AG04449 (cell line): ENCODE measurements around the gene KRT85.

Source experiments
- CTCF ChIA-PET: fragments of 350-600 bp; formaldehyde crosslinking; extraction: SDS; loops from one replicate; lab custom pipeline; 2021; ENCODE audit warnings: antibody characterized with exemption; lab: Yijun Ruan, JAX
- POLR2A ChIA-PET: fragments of 400-600, 350-600 bp; formaldehyde crosslinking; extraction: SDS; loops from one replicate; lab custom pipeline; 2020; ENCODE audit warnings: antibody characterized with exemption, inconsistent platforms; lab: Yijun Ruan, JAX
- DNase-seq: peaks from one replicate; pipeline ENCODE4 v3.0.0-alpha.2; 2010; ENCODE audit warnings: low read depth, low spot score
- H3K4me3 ChIP-seq: 2 replicates; pipeline ENCODE4 v1.5.1; 2011; ENCODE audit warnings: low read depth, mild to moderate bottlenecking, control low read depth, low read length
- TF ChIP-seq, protein P1 (sequence below): IDR thresholded peaks from one replicate; pipeline ENCODE4 v1.5.1; 2011; ENCODE audit warnings: mild to moderate bottlenecking, moderate library complexity, low read length, control low read depth, inconsistent platforms; ENCODE audit not compliant: insufficient read depth; ENCODE audit errors: missing control alignments

KRT85 gene

DNA sequence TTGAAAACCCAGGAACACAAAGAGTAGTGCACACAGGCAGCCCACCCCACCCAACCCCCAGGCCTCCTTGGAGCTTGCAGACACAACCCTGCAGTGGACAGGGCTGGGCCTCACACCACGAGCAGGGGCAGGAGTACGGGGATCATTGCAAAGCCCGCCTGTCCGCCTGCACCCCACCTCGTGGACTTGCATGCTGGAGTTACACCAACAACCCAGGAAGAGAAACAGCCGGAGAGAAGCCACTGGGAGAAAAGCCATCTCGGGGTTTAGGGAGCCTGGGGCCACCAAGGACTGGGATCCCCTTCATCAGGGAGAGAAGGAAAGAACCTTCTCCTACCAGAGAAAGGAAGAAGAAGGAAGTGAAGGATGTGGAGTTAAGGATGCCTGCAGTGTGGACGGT, 10.0 kb upstream of the KRT85 start:
- POLR2A ChIA-PET = no interaction called here
- CTCF ChIA-PET = interaction anchor here (0.9 to 17.9 kb wide), 6 partner anchors 11 to 603 kb away, joined by 4 to 488 read pairs (median 5); no protein-coding TSS in a partner anchor
- TF ChIP-seq, protein P1, sequence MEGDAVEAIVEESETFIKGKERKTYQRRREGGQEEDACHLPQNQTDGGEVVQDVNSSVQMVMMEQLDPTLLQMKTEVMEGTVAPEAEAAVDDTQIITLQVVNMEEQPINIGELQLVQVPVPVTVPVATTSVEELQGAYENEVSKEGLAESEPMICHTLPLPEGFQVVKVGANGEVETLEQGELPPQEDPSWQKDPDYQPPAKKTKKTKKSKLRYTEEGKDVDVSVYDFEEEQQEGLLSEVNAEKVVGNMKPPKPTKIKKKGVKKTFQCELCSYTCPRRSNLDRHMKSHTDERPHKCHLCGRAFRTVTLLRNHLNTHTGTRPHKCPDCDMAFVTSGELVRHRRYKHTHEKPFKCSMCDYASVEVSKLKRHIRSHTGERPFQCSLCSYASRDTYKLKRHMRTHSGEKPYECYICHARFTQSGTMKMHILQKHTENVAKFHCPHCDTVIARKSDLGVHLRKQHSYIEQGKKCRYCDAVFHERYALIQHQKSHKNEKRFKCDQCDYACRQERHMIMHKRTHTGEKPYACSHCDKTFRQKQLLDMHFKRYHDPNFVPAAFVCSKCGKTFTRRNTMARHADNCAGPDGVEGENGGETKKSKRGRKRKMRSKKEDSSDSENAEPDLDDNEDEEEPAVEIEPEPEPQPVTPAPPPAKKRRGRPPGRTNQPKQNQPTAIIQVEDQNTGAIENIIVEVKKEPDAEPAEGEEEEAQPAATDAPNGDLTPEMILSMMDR = no peak
- no peak for DNase-seq
- H3K4me3 ChIP-seq = no peak overlapping the region

GRCh38 chr12:52372216-52373154, 5.2 kb upstream of the KRT85 start:
- TF ChIP-seq, protein P1 = peak; percentile 92

GRCh38 chr12:52371716-52372115, 4.4 kb upstream of the KRT85 start:
- POLR2A ChIA-PET = no interaction called here

More at GRCh38 chr12:52372216-52373154, 5.2 kb upstream of the KRT85 start:
- H3K4me3 ChIP-seq = no peak overlapping the region
- ChIA-PET CTCF (interaction anchor here (0.5 to 17.9 kb wide), 65 partner anchors 8 to 608 kb away, joined by 3 to 488 read pairs (median 5); partner anchors contain the start of genes KRT5, KRT74 and KRT84), POLR2A (no interaction called here)
- DNase-seq = peak; percentile 61

DNA sequence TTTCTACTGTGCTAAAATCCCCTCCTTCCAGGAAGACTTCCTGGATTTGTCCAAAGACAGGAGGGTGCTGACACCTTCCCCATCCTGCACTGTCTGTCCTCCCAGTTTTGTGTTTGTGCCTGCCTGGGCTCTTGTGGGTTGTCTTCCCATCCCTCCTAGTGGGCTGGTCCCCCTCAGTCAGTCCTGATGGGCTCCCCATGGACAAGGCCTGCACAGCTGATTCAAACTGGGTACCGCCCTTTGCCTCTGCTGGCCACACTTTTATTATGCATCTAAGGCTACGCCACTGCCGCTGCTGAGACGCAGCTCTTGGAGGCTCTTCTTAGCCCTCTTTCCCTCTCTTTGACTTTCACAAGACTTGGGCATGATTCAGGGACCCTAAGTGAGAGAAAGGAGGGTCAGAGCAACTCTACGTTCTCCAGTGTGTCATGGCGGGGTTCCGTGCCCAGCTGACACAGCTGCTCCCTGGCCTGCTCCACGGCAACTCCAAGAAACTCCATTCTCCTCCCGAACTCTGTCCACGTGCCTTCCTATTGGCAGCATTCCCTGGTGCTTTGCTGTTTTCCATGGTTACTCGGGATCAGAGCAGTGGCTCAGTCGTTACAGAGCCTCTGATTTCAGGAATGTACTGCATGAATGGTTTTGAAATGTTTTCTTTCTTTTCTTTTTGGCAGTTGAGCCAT, 3.8 kb upstream of the KRT85 start:
- ChIA-PET CTCF (interaction anchor here (1.1 to 17.9 kb wide), 26 partner anchors 6 to 610 kb away, joined by 3 to 488 read pairs (median 16); partner anchors contain the start of gene KRT84), POLR2A (no interaction called here)
- H3K4me3 ChIP-seq = no peak overlapping the region
- DNase-seq = no peak
- TF ChIP-seq, protein P1 = no peak

More at GRCh38 chr12:52371716-52372115, 4.4 kb upstream of the KRT85 start:
- DNase-seq = no peak
- CTCF ChIA-PET = interaction anchor here (0.8 to 17.9 kb wide), 40 partner anchors 7 to 609 kb away, joined by 3 to 488 read pairs (median 8); partner anchors contain the start of genes KRT5 and KRT84
- TF ChIP-seq, protein P1 = no peak
- no peak overlapping the region for H3K4me3 ChIP-seq

DNA sequence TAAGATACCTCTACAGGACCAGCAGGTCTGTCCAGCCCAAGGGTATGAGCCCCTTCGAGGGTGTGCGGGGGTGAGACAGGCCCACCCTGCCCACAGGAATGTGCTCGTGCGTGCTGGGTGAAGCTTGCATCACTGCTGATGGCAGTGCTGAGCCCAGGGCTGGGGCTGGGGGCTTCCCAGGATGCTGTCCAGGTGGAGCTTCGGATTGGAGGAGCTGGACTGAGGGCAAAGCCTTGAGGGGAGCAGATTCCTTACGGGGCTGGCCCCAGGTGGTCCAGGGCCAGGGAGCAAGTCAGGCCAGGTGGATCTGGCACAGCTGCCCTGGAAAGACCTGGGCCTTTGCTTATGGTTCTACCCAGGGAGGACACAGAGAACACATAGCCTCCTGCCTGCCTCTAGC, 2.5 kb upstream of the KRT85 start:
- POLR2A ChIA-PET = no interaction called here
- H3K4me3 ChIP-seq = no peak overlapping the region
- TF ChIP-seq, protein P1 = no peak
- DNase-seq = no peak
- CTCF ChIA-PET = interaction anchor here (0.7 to 17.9 kb wide), 16 partner anchors 10 to 611 kb away, joined by 3 to 488 read pairs (median 8); partner anchors contain the start of gene KRT84
